ENCODE data around the gene GLI3.

GLI3 gene

GRCh38 chr7:41974870-41975557 lies 262.0 kb downstream of the GLI3 start:
- Histone ChIP-seq H3K23ac (ENCODE audit: low read length) (peak overlapping the region; percentile 21), H4K8ac (ENCODE audit: low read depth, low read length) (no peak overlapping the region), H3K4ac (ENCODE audit: low read depth, low read length) (no peak overlapping the region), H3K36me3 (ENCODE audit: control insufficient read depth in 1 of 2, insufficient read depth in 2 of 2, low read length in 2 of 2) (peaks cover 0 to 16% of the 10 kb centered on the region in 2 experiments), H3K18ac (ENCODE audit: low read length) (no peak overlapping the region), H3K79me1 (ENCODE audit: low read length) (no peaks in the 10 kb centered on the region), H2BK12ac (ENCODE audit: low read length) (no peak overlapping the region), H3K9ac (ENCODE audit: low read length) (no peak overlapping the region), H3K27me3 (ENCODE audit: insufficient read depth, low read length) (no peaks in the 10 kb centered on the region), H3K14ac (ENCODE audit: low read length) (no peak overlapping the region), H3K79me2 (ENCODE audit: control insufficient read depth, insufficient read depth, low read length, poor library complexity) (no peaks in the 10 kb centered on the region), H2AFZ (ENCODE audit: insufficient read depth, low read length, poor library complexity) (no peak overlapping the region), H3K9me3 (ENCODE audit: insufficient read depth, low read depth, low read length) (no peaks in the 10 kb centered on the region), H2AK5ac (ENCODE audit: low read length) (no peak overlapping the region), H2BK5ac (ENCODE audit: low read depth, low read length, poor library complexity) (no peak overlapping the region), H4K12ac (ENCODE audit: low read depth, low read length) (no peak overlapping the region), H4K91ac (ENCODE audit: low read depth, low read length) (no peak overlapping the region), H3K4me2 (ENCODE audit: low read length) (no peak overlapping the region), H3K27ac (ENCODE audit: low read depth, low read length) (no peak overlapping the region), H3K4me3 (ENCODE audit: low read depth, low read length) (no peak overlapping the region), H3K4me1 (ENCODE audit: control insufficient read depth in 1 of 2, insufficient read depth in 2 of 2, low read length in 2 of 2) (peaks cover 0 to 2% of the 10 kb centered on the region in 2 experiments), H2BK120ac (ENCODE audit: insufficient read depth, low read length, poor library complexity) (no peak overlapping the region)
- WGBS (ENCODE audit: extremely low coverage, insufficient coverage, insufficient read length): no CpG with 5 or more reads among the region's 4 CpGs
- no peak for DNase-seq

- Histone ChIP-seq H3K79me1 (ENCODE audit: low read length) (no peaks in the 10 kb centered on the region), H2AFZ (ENCODE audit: insufficient read depth, low read length, poor library complexity) (no peak overlapping the region), H3K36me3 (ENCODE audit: control insufficient read depth in 1 of 2, insufficient read depth in 2 of 2, low read length in 2 of 2) (peaks cover 0 to 18% of the 10 kb centered on the region in 2 experiments), H3K27ac (ENCODE audit: low read depth, low read length) (no peak overlapping the region), H3K9ac (ENCODE audit: low read length) (no peak overlapping the region), H3K4ac (ENCODE audit: low read depth, low read length) (no peak overlapping the region), H3K4me1 (ENCODE audit: control insufficient read depth in 1 of 2, insufficient read depth in 2 of 2, low read length in 2 of 2) (peaks cover 0 to 2% of the 10 kb centered on the region in 2 experiments), H3K18ac (ENCODE audit: low read length) (no peak overlapping the region), H4K8ac (ENCODE audit: low read depth, low read length) (no peak overlapping the region), H3K27me3 (ENCODE audit: insufficient read depth, low read length) (no peaks in the 10 kb centered on the region), H2BK120ac (ENCODE audit: insufficient read depth, low read length, poor library complexity) (no peak overlapping the region), H3K4me2 (ENCODE audit: low read length) (no peak overlapping the region), H2BK5ac (ENCODE audit: low read depth, low read length, poor library complexity) (no peak overlapping the region), H3K4me3 (ENCODE audit: low read depth, low read length) (no peak overlapping the region), H4K91ac (ENCODE audit: low read depth, low read length) (no peak overlapping the region), H2AK5ac (ENCODE audit: low read length) (no peak overlapping the region), H4K12ac (ENCODE audit: low read depth, low read length) (no peak overlapping the region), H3K9me3 (ENCODE audit: insufficient read depth, low read depth, low read length) (no peaks in the 10 kb centered on the region), H3K14ac (ENCODE audit: low read length) (no peak overlapping the region), H2BK12ac (ENCODE audit: low read length) (no peak overlapping the region), H3K23ac (ENCODE audit: low read length) (no peak overlapping the region), H3K79me2 (ENCODE audit: control insufficient read depth, insufficient read depth, low read length, poor library complexity) (no peaks in the 10 kb centered on the region)
- no CpG with 5 or more reads among the region's 8 CpGs for WGBS (ENCODE audit: extremely low coverage, insufficient coverage, insufficient read length)
- no peak for DNase-seq
Measured at GRCh38 chr7:41973202-41973730, 263.7 kb downstream of the GLI3 start.

- Histone ChIP-seq H3K9me3 (ENCODE audit: insufficient read depth, low read depth, low read length) (no peaks in the 10 kb centered on the region), H2AFZ (ENCODE audit: insufficient read depth, low read length, poor library complexity) (no peak overlapping the region)
Measured at GRCh38 chr7:41972776-41973175, 264.2 kb downstream of the GLI3 start.

GRCh38 chr7:41972270-41972669 lies 264.7 kb downstream of the GLI3 start:
- Histone ChIP-seq H3K79me1 (ENCODE audit: low read length) (no peaks in the 10 kb centered on the region), H3K36me3 (ENCODE audit: control insufficient read depth in 1 of 2, insufficient read depth in 2 of 2, low read length in 2 of 2) (peaks cover 0 to 18% of the 10 kb centered on the region in 2 experiments), H3K9me3 (ENCODE audit: insufficient read depth, low read depth, low read length) (no peaks in the 10 kb centered on the region), H4K8ac (ENCODE audit: low read depth, low read length) (no peak overlapping the region), H3K4me3 (ENCODE audit: low read depth, low read length) (no peak overlapping the region), H2AFZ (ENCODE audit: insufficient read depth, low read length, poor library complexity) (no peak overlapping the region), H2AK5ac (ENCODE audit: low read length) (no peak overlapping the region), H2BK5ac (ENCODE audit: low read depth, low read length, poor library complexity) (no peak overlapping the region), H3K14ac (ENCODE audit: low read length) (no peak overlapping the region), H3K4ac (ENCODE audit: low read depth, low read length) (no peak overlapping the region), H3K4me1 (ENCODE audit: control insufficient read depth in 1 of 2, insufficient read depth in 2 of 2, low read length in 2 of 2) (peaks cover 0 to under 1% of the 10 kb centered on the region in 2 experiments), H3K18ac (ENCODE audit: low read length) (no peak overlapping the region), H3K9ac (ENCODE audit: low read length) (no peak overlapping the region), H2BK12ac (ENCODE audit: low read length) (no peak overlapping the region), H3K27ac (ENCODE audit: low read depth, low read length) (no peak overlapping the region), H3K79me2 (ENCODE audit: control insufficient read depth, insufficient read depth, low read length, poor library complexity) (no peaks in the 10 kb centered on the region), H4K12ac (ENCODE audit: low read depth, low read length) (no peak overlapping the region), H3K4me2 (ENCODE audit: low read length) (no peak overlapping the region), H3K23ac (ENCODE audit: low read length) (no peak overlapping the region), H3K27me3 (ENCODE audit: insufficient read depth, low read length) (no peaks in the 10 kb centered on the region), H2BK120ac (ENCODE audit: insufficient read depth, low read length, poor library complexity) (no peak overlapping the region), H4K91ac (ENCODE audit: low read depth, low read length) (no peak overlapping the region)
- no CpG with 5 or more reads among the region's 13 CpGs for WGBS (ENCODE audit: extremely low coverage, insufficient coverage, insufficient read length)
- no peak for DNase-seq

More at GRCh38 chr7:41972776-41973175, 264.2 kb downstream of the GLI3 start:
- H3K4me2 ChIP-seq (ENCODE audit: low read length): no peak overlapping the region
- H3K4ac ChIP-seq (ENCODE audit: low read depth, low read length): no peak overlapping the region
- H3K4me3 ChIP-seq (ENCODE audit: low read depth, low read length): no peak overlapping the region
- H3K27ac ChIP-seq (ENCODE audit: low read depth, low read length): no peak overlapping the region
- no peak overlapping the region for H4K12ac ChIP-seq (ENCODE audit: low read depth, low read length)
- no peak overlapping the region for H4K91ac ChIP-seq (ENCODE audit: low read depth, low read length)
- no peak overlapping the region for H4K8ac ChIP-seq (ENCODE audit: low read depth, low read length)
- no peak overlapping the region for H3K18ac ChIP-seq (ENCODE audit: low read length)
- no CpG with 5 or more reads among the region's 4 CpGs for WGBS (ENCODE audit: extremely low coverage, insufficient coverage, insufficient read length)
- no peak overlapping the region for H3K14ac ChIP-seq (ENCODE audit: low read length)
- peaks cover 0 to 2% of the 10 kb centered on the region in 2 experiments for H3K4me1 ChIP-seq (ENCODE audit: control insufficient read depth in 1 of 2, insufficient read depth in 2 of 2, low read length in 2 of 2)
- no peak overlapping the region for H3K23ac ChIP-seq (ENCODE audit: low read length)
- H3K79me2 ChIP-seq (ENCODE audit: control insufficient read depth, insufficient read depth, low read length, poor library complexity): no peaks in the 10 kb centered on the region
- H3K9ac ChIP-seq (ENCODE audit: low read length): no peak overlapping the region
- peaks cover 0 to 17% of the 10 kb centered on the region in 2 experiments for H3K36me3 ChIP-seq (ENCODE audit: control insufficient read depth in 1 of 2, insufficient read depth in 2 of 2, low read length in 2 of 2)
- DNase-seq: no peak
- H3K79me1 ChIP-seq (ENCODE audit: low read length): no peaks in the 10 kb centered on the region
- H3K27me3 ChIP-seq (ENCODE audit: insufficient read depth, low read length): no peaks in the 10 kb centered on the region
- no peak overlapping the region for H2BK120ac ChIP-seq (ENCODE audit: insufficient read depth, low read length, poor library complexity)
- H2BK5ac ChIP-seq (ENCODE audit: low read depth, low read length, poor library complexity): no peak overlapping the region
- no peak overlapping the region for H2BK12ac ChIP-seq (ENCODE audit: low read length)
- H2AK5ac ChIP-seq (ENCODE audit: low read length): no peak overlapping the region
